A673 (cell line): Measurements from ENCODE around the gene RGS3.

Experiments used
- CTCF ChIP-seq: fragments of 300-800, 200-600 bp; sonication (generic); conservative IDR thresholded peaks from 2 replicates; pipeline ENCODE4 v1.5.1; 2017; ENCODE audit warnings: low read depth, mild to moderate bottlenecking, antibody characterized with exemption, low read length, moderate library complexity, mixed read lengths
- EZH2 ChIP-seq: fragments of 200-600 bp; sonication (generic); IDR thresholded peaks from 2 replicates; pipeline ENCODE4 v1.6.1; 2017; ENCODE audit warnings: borderline replicate concordance, low read depth, mild to moderate bottlenecking, mixed read lengths, antibody characterized with exemption, low read length; ENCODE audit not compliant: poor library complexity, severe bottlenecking

- TF ChIP-seq CTCF (no peak), EZH2 (no peak)
These were observed 172.1 kb downstream of the RGS3 start for GRCh38 chr9:113635586-113635985.
